Effector memory CD4-positive, alpha-beta T cell (primary cell): ENCODE measurements around the gene SLC6A8.
"Not testable (repeated sequence)": the region's sequence is repeated elsewhere in the genome, so short reads cannot be mapped to it uniquely, and the experiment has no call there.

Experiments
- DNase-seq, 3 donors: peaks; one replicate each; pipeline ENCODE4 v3.0.0-alpha.2; 2020
- H3K27ac ChIP-seq: 2 replicates; pipeline ENCODE4 v1.7.0; 2013; ENCODE audit warnings: mild to moderate bottlenecking, low read length, moderate library complexity; ENCODE audit not compliant: insufficient read depth, poor library complexity, severe bottlenecking
- H3K27me3 ChIP-seq: replicated peaks from 2 replicates; pipeline ENCODE4 v1.7.0; 2013; ENCODE audit warnings: mild to moderate bottlenecking, low read length; ENCODE audit not compliant: insufficient read depth, control insufficient read depth, poor library complexity, severe bottlenecking
- H3K36me3 ChIP-seq: 2 replicates; pipeline ENCODE4 v1.7.0; 2013; ENCODE audit warnings: mild to moderate bottlenecking, low read length, moderate library complexity; ENCODE audit not compliant: control insufficient read depth, insufficient read depth
- H3K4me1 ChIP-seq: 2 replicates; pipeline ENCODE4 v1.7.0; 2013; ENCODE audit warnings: low read length, mild to moderate bottlenecking; ENCODE audit not compliant: control insufficient read depth, insufficient read depth, poor library complexity, severe bottlenecking
- H3K4me3 ChIP-seq: 2 replicates; pipeline ENCODE4 v1.7.0; 2013; ENCODE audit warnings: low read length, low read depth, mild to moderate bottlenecking; ENCODE audit not compliant: insufficient read depth, poor library complexity, severe bottlenecking
- H3K9me3 ChIP-seq: 2 replicates; pipeline ENCODE4 v1.7.0; 2013; ENCODE audit warnings: mild to moderate bottlenecking, low read length, moderate library complexity; ENCODE audit not compliant: control insufficient read depth

The SLC6A8 gene

DNA sequence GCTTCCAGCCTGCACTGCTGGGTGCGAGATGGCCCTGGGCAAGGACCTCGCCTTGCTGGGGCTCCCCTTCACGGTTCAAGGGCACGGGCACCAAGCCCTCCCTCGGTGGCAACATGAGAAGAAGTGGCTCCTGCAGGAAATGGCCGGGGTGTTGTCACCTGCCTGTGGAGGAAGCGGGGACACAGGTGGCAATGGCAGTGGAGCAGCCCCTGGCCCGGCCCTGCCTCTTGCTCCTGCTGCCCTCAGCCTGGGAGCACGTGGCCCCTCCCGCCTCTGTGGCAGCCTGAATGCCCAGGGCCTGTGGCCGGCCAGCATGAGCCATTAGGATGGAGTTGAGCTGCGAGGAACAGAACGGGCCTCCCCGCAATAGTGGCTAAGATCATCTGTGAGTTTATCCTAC lies 53.7 kb downstream of the SLC6A8 start:
- no peak for DNase-seq
- no peak overlapping the region for H3K4me3 ChIP-seq
- no peaks in the 10 kb centered on the region for H3K36me3 ChIP-seq
- no peaks in the 10 kb centered on the region for H3K9me3 ChIP-seq
- H3K27me3 ChIP-seq: no peaks in the 10 kb centered on the region
- no peak overlapping the region for H3K27ac ChIP-seq
- H3K4me1 ChIP-seq: peaks cover 15% of the 10 kb centered on the region

DNA sequence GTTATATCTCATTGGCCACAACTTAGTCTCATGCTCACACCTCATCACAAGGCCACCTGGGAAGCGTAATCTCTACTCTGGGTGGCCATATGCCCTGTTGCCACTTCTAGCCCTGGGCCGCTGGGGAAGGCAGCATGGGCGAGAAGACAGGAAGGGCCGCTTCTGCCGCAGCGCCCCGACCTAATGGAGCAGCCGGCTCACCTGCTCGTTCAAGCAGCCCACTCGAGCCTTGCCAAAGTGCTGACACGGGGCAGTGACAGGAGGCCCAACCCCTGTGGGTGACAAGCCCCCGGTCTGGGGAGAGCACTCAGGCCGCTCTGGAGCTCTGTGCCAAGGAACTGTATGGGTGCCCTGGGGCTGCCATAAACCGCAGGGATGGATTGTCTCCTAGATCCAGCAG lies 54.4 kb downstream of the SLC6A8 start:
- H3K36me3 ChIP-seq, H3K27me3 ChIP-seq, DNase-seq, H3K27ac ChIP-seq, H3K9me3 ChIP-seq, H3K4me3 ChIP-seq: not testable (repeated sequence)
- H3K4me1 ChIP-seq: peaks cover 15% of the 10 kb centered on the region

DNA sequence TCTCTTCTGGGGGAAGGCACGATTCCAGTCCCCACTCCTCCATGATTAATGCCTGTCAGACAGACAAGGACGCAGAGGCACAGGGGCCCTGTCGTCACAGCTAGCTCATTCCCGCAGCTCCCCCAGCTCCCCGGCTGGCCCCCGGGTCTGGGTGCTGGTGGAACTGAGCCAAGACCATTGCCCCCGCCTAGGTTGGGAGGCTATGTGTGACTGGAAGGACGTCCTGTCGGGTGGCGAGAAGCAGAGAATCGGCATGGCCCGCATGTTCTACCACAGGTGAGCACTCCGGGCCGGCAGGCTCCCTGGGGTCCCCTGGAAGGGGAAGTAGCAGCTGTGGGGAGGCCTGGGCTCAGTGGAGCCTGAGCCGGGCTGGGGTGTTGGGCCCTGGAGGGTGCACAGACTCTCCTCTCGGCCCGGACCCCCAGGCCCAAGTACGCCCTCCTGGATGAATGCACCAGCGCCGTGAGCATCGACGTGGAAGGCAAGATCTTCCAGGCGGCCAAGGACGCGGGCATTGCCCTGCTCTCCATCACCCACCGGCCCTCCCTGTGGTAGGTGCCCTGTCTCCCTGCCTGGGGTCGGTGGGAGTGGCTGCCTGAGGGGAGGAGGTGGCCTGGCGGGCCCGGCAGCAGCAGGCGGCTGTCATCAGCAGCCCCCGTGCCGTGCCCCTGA lies 55.2 kb downstream of the SLC6A8 start:
- not testable (repeated sequence) for DNase-seq, H3K27ac ChIP-seq, H3K36me3 ChIP-seq, H3K4me3 ChIP-seq, H3K27me3 ChIP-seq, H3K9me3 ChIP-seq
- H3K4me1 ChIP-seq: peaks cover 15% of the 10 kb centered on the region

DNA sequence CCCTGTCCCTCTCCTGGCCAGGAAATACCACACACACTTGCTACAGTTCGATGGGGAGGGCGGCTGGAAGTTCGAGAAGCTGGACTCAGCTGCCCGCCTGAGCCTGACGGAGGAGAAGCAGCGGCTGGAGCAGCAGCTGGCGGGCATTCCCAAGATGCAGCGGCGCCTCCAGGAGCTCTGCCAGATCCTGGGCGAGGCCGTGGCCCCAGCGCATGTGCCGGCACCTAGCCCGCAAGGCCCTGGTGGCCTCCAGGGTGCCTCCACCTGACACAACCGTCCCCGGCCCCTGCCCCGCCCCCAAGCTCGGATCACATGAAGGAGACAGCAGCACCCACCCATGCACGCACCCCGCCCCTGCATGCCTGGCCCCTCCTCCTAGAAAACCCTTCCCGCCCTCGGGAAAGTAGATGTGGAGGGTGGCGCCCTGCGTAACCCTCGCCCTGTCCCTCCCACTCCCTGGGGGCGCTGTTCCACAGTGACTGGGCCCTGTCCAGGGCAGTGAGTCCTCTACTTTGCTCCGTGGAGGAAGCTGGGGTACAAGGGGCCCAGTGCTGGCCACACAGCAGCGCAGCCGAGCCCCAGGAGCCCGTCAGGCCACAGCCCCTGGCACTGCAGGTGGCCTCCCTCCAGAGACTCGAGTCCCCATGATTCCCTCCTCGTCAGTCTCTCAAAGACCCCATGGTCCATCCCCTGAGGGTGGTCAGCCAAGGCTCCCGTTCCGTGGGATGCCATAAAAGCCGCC lies 55.9 kb downstream of the SLC6A8 start:
- not testable (repeated sequence) for H3K9me3 ChIP-seq, H3K4me3 ChIP-seq, H3K36me3 ChIP-seq, H3K27me3 ChIP-seq, H3K27ac ChIP-seq, DNase-seq
- peaks cover 15% of the 10 kb centered on the region for H3K4me1 ChIP-seq

DNA sequence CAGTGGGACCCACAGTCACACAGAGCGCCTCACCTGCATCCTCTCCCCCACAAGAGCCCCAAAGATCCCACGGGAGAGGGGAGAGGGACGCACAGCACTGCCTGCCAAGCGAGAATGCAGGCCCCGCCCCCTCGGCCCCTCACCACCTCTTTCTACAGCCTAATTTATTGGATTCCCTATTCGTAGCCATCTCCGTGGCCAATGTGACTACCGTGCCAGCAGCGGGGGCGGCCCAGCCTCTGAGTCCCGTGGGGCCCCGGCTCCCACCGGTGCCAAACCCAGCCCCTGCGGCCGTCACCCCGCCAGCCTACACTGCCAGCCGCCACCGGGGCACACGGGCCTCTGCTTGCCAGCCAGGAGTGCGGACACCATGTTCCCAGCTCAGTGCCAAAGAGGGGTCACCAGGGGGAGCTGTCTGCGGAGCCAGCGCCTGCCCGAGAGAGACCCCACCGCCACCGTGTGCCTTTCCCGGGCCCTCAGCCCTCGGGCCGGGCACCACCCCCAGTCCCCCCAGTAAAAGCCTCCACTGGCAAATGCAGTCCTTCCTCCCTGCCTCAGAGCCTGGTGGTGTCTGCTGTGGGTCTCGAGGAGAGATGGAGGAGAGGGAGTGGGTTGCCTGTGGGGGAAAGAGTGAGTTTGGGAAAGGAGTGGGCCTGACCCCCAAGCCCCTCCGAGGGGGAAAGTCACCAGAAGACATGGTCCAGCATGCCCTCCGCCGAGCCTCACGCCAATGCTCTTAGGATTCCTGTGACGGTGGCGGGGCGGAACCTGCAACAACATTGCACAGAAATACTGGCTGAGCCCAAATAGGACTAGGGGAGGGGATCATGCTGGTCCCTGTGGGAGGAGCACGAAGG lies 56.7 kb downstream of the SLC6A8 start:
- Histone ChIP-seq H3K9me3 (no peaks in the 10 kb centered on the region), H3K27me3 (no peaks in the 10 kb centered on the region), H3K4me3 (no peak overlapping the region), H3K4me1 (peaks cover 14% of the 10 kb centered on the region), H3K36me3 (no peaks in the 10 kb centered on the region), H3K27ac (no peak overlapping the region)
- no peak for DNase-seq

DNA sequence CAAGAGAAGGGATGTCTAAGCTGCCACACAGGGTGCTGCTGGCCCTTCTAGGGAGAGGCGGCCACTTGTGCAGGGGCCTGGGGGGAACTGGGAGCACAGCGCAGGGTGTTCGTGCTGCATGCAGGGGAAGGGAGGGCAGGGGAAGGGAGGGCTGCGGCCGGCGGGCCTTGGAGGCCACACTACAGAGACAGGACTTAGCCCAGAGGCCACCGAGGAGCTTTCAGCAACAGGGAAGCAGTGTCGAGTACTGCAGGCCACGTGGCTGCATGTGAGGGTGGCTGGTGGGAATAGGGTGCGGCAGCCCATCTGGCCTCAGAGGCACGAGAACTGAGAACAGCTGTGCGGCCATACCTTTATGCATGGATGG lies 57.3 kb downstream of the SLC6A8 start:
- not testable (repeated sequence) for H3K27me3 ChIP-seq, H3K36me3 ChIP-seq, DNase-seq, H3K27ac ChIP-seq, H3K9me3 ChIP-seq, H3K4me3 ChIP-seq, H3K4me1 ChIP-seq
